ENCODE results near the gene LRRC45.

DNA sequence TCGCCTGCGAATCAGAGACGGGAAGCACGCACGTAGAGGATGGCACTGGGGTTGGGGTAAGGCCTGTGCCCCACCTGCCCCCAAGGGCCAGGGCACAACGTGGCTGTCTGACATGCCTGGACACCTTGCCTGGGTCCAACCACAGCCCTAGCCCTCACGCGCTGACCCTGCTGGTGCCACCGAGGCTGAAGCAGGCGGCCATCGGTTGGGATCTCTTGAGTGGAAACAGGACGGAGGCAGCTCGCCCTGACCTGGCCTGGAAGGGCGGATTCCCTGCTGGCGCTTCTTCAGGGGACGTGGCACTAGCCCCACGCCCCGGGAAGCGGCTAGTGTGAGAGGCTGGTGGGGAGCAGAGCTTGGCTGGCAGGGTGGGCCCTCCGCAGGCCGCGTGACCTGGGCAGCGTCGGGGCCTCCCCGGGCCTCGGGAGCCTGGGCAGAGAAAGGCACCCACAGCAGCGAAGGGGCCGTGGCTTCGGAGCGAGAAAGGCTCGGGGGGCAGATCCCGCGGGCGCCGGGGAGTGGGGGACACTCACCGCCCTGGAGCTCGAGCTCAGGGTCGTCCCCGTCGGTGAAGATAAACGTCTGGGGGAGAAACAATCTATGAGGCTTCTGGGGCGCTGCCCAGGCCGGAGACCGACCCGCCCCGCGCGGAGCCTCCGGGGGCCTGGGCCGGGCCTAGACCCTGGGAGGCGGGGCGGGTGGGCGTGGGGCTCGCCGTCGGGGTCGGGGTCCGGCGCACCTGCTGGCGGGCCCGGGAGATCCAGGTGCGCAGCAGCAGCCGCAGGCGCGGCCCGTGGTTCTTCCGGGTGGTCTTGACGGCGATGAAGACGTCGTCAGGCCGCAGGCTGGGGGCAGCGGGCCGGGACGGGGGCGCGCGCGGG, 27.9 kb downstream of the LRRC45 start:
- TF ChIP-seq POLR2AphosphoS5 (IDR thresholded peaks at IDR 0.05; ENCODE audit: low read depth, low read length): no peak
- no peak for TF ChIP-seq SIN3A (IDR thresholded peaks at IDR 0.05; ENCODE audit: borderline replicate concordance, insufficient read depth, low read length)
- TF ChIP-seq, protein P1, sequence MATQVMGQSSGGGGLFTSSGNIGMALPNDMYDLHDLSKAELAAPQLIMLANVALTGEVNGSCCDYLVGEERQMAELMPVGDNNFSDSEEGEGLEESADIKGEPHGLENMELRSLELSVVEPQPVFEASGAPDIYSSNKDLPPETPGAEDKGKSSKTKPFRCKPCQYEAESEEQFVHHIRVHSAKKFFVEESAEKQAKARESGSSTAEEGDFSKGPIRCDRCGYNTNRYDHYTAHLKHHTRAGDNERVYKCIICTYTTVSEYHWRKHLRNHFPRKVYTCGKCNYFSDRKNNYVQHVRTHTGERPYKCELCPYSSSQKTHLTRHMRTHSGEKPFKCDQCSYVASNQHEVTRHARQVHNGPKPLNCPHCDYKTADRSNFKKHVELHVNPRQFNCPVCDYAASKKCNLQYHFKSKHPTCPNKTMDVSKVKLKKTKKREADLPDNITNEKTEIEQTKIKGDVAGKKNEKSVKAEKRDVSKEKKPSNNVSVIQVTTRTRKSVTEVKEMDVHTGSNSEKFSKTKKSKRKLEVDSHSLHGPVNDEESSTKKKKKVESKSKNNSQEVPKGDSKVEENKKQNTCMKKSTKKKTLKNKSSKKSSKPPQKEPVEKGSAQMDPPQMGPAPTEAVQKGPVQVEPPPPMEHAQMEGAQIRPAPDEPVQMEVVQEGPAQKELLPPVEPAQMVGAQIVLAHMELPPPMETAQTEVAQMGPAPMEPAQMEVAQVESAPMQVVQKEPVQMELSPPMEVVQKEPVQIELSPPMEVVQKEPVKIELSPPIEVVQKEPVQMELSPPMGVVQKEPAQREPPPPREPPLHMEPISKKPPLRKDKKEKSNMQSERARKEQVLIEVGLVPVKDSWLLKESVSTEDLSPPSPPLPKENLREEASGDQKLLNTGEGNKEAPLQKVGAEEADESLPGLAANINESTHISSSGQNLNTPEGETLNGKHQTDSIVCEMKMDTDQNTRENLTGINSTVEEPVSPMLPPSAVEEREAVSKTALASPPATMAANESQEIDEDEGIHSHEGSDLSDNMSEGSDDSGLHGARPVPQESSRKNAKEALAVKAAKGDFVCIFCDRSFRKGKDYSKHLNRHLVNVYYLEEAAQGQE (IDR thresholded peaks at IDR 0.05; ENCODE audit: insufficient read depth in 1 of 2, low read depth in 2 of 2, low read length in 2 of 2): no peak
- TF ChIP-seq TAF1 (IDR thresholded peaks at IDR 0.05; ENCODE audit: borderline replicate concordance, insufficient read depth, low read length): no peak
- no peak for TF ChIP-seq FOXP2 (optimal IDR thresholded peaks at IDR 0.05; ENCODE audit: borderline replicate concordance, extremely low read depth, extremely low read length, insufficient read depth)
